ENCODE results near the gene KCNAB1. TPM values are rescaled to one million over a fixed set of nuclear protein-coding genes. Genes with fewer than 3 reads are reported as not detected.

KCNAB1 gene
- total RNA-seq, 2 experiments from 2014 or later: not detected

DNA sequence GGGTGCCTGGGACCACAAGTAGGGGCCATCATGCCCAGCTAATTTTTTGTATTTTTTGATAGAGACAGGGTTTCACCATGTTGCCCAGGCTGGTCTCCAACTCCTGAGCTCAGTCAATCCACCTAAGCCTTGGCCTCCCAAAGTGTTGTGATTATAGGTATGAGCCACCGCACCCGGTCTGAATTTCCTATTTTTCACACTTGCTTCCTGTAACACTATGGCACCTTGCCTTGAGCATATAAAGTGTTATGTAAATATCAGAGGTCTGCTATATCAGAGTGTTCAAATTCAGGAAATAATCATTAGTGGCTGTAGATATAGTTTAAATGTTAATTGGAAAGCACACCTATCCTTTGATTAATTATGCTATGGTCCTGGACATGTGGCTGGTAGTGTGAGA lies 165.2 kb downstream of the KCNAB1 start:
- Histone ChIP-seq H3K27ac (ENCODE audit: low read depth, low read length, poor library complexity, severe bottlenecking) (no peak overlapping the region), H3K4me2 (ENCODE audit: low read length) (no peak overlapping the region), H3K79me2 (ENCODE audit: insufficient read depth, low read depth, low read length) (no peaks in the 10 kb centered on the region), H3K4me1 (ENCODE audit: insufficient read depth, low read length, poor library complexity, severe bottlenecking) (no peaks in the 10 kb centered on the region), H2AFZ (ENCODE audit: low read length) (no peak overlapping the region), H3K4me3 (ENCODE audit: low read depth, low read length, poor library complexity, severe bottlenecking) (no peak overlapping the region), H3K9me2 (ENCODE audit: insufficient read depth, low read length) (no peaks in the 10 kb centered on the region), H3K36me3 (ENCODE audit: insufficient read depth, low read length) (no peaks in the 10 kb centered on the region), H3K9me3 (ENCODE audit: low read length) (no peaks in the 10 kb centered on the region), H4K20me1 (ENCODE audit: insufficient read depth, low read length) (no peaks in the 10 kb centered on the region)
- no peak for TF ChIP-seq EZH2phosphoT487 (IDR thresholded peaks at IDR 0.05; ENCODE audit: borderline replicate concordance, low read depth, low read length)
- TF ChIP-seq, protein P1, sequence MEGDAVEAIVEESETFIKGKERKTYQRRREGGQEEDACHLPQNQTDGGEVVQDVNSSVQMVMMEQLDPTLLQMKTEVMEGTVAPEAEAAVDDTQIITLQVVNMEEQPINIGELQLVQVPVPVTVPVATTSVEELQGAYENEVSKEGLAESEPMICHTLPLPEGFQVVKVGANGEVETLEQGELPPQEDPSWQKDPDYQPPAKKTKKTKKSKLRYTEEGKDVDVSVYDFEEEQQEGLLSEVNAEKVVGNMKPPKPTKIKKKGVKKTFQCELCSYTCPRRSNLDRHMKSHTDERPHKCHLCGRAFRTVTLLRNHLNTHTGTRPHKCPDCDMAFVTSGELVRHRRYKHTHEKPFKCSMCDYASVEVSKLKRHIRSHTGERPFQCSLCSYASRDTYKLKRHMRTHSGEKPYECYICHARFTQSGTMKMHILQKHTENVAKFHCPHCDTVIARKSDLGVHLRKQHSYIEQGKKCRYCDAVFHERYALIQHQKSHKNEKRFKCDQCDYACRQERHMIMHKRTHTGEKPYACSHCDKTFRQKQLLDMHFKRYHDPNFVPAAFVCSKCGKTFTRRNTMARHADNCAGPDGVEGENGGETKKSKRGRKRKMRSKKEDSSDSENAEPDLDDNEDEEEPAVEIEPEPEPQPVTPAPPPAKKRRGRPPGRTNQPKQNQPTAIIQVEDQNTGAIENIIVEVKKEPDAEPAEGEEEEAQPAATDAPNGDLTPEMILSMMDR (conservative IDR thresholded peaks at IDR 0.05; ENCODE audit: low read length): no peak
- intact Hi-C loops (cut with micrococcal nuclease; ENCODE audit: unreplicated experiment): no loop called here
- CTCF ChIA-PET (ENCODE audit: unreplicated experiment): no interaction called here
- POLR2A ChIA-PET: no interaction called here
- no TSS peak for BruUV-seq (replicated peaks)
- DNase-seq (ENCODE audit: low spot score): no peak

DNA sequence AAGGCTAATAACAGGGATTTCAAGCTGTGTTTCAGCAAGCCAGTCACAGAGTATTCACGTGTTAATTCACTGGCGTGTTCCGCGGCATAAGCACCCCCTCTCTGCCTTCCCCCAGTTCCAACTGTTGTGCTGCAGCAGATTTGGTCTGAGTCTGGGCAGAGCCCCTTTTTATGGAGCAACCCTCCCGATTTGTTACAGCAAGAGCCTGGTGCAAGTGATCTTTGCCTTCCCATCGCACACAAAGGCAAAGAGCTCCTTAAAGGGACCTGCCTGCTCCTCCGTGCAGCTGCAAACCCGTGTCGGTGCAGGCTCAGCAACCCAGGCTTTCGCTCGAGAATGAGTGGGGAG lies 170.5 kb downstream of the KCNAB1 start:
- Histone ChIP-seq H3K4me2 (ENCODE audit: low read length) (no peak overlapping the region), H3K9me3 (ENCODE audit: low read length) (no peaks in the 10 kb centered on the region), H3K36me3 (ENCODE audit: insufficient read depth, low read length) (no peaks in the 10 kb centered on the region), H3K79me2 (ENCODE audit: insufficient read depth, low read depth, low read length) (no peaks in the 10 kb centered on the region), H3K9me2 (ENCODE audit: insufficient read depth, low read length) (no peaks in the 10 kb centered on the region), H3K4me1 (ENCODE audit: insufficient read depth, low read length, poor library complexity, severe bottlenecking) (no peaks in the 10 kb centered on the region), H4K20me1 (ENCODE audit: insufficient read depth, low read length) (no peaks in the 10 kb centered on the region), H3K4me3 (ENCODE audit: low read depth, low read length, poor library complexity, severe bottlenecking) (no peak overlapping the region), H2AFZ (ENCODE audit: low read length) (no peak overlapping the region), H3K27ac (ENCODE audit: low read depth, low read length, poor library complexity, severe bottlenecking) (no peak overlapping the region)
- intact Hi-C loops (cut with micrococcal nuclease; ENCODE audit: unreplicated experiment): no loop called here
- ChIA-PET POLR2A (no interaction called here), CTCF (ENCODE audit: unreplicated experiment) (no interaction called here)
- TF ChIP-seq, protein P1 (conservative IDR thresholded peaks at IDR 0.05; ENCODE audit: low read length): no peak
- no peak for TF ChIP-seq EZH2phosphoT487 (IDR thresholded peaks at IDR 0.05; ENCODE audit: borderline replicate concordance, low read depth, low read length)
- DNase-seq (ENCODE audit: low spot score): no peak
- no TSS peak for BruUV-seq (replicated peaks)

DNA sequence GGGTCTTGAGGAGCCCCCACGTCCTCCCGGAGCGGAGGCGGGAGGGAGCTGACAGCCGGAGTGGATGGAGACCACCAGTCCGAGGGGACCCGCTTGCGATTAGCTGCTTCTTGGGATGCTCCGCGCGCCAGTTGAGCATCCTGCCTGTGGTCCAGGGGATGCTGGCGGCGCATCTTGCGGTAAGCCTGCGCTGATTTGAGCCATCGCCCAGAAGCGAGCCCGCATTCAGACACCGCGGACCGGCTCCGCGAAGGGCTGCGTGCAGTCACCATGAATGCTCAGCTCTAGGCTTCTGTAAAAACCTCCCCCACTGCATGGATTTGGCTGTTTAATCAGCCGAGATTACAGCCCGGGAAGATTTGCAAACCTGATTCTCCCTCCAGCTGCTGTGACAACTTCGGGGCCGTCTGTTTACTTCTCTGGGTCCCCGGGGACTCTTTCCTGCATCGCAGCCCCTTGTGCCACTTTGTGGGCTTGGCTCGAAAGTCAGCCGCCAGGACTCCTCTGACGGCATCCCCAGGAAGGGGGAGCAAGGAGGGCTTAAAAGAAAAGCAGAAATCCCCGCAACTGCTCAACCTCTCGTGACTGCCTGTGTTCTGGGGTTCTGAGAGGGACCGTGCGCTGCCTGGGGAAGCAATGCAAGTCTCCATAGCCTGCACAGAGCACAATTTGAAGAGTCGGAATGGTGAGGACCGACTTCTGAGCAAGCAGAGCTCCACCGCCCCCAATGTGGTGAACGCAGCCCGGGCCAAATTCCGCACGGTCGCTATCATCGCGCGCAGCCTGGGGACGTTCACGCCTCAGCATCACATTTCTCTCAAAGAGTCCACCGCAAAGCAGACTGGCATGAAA lies 171.1 kb downstream of the KCNAB1 start:
- no peak overlapping the region for H3K4me2 ChIP-seq (ENCODE audit: low read length)
- POLR2A ChIA-PET: interaction anchor here (0.6 kb wide), 1 partner anchor 82 kb away, joined by 3 read pairs; no protein-coding TSS in a partner anchor
- no TSS peak for BruUV-seq (replicated peaks)
- H3K79me2 ChIP-seq (ENCODE audit: insufficient read depth, low read depth, low read length): no peaks in the 10 kb centered on the region
- no peaks in the 10 kb centered on the region for H3K36me3 ChIP-seq (ENCODE audit: insufficient read depth, low read length)
- no peaks in the 10 kb centered on the region for H3K9me3 ChIP-seq (ENCODE audit: low read length)
- no peaks in the 10 kb centered on the region for H3K4me1 ChIP-seq (ENCODE audit: insufficient read depth, low read length, poor library complexity, severe bottlenecking)
- H3K4me3 ChIP-seq (ENCODE audit: low read depth, low read length, poor library complexity, severe bottlenecking): no peak overlapping the region
- no peak overlapping the region for H3K27ac ChIP-seq (ENCODE audit: low read depth, low read length, poor library complexity, severe bottlenecking)
- no peak for DNase-seq (ENCODE audit: low spot score)
- H4K20me1 ChIP-seq (ENCODE audit: insufficient read depth, low read length): no peaks in the 10 kb centered on the region
- H3K9me2 ChIP-seq (ENCODE audit: insufficient read depth, low read length): no peaks in the 10 kb centered on the region
- intact Hi-C loops (cut with micrococcal nuclease; ENCODE audit: unreplicated experiment): no loop called here
- TF ChIP-seq EZH2phosphoT487 (IDR thresholded peaks at IDR 0.05; ENCODE audit: borderline replicate concordance, low read depth, low read length): no peak
- TF ChIP-seq, protein P1 (conservative IDR thresholded peaks at IDR 0.05; ENCODE audit: low read length): no peak
- CTCF ChIA-PET (ENCODE audit: unreplicated experiment): no interaction called here
- no peak overlapping the region for H2AFZ ChIP-seq (ENCODE audit: low read length)

Measured in OCI-LY7 (cell line).